ENCODE data around the gene CCDC15. TPM values are rescaled to one million over a fixed set of nuclear protein-coding genes. Genes with fewer than 3 reads are reported as not detected.
"Not testable (repeated sequence)": the region's sequence is repeated elsewhere in the genome, so short reads cannot be mapped to it uniquely, and the experiment has no call there.

CCDC15 gene
- total RNA-seq, 1 donor from 2014 or later: 3.3 TPM

DNA sequence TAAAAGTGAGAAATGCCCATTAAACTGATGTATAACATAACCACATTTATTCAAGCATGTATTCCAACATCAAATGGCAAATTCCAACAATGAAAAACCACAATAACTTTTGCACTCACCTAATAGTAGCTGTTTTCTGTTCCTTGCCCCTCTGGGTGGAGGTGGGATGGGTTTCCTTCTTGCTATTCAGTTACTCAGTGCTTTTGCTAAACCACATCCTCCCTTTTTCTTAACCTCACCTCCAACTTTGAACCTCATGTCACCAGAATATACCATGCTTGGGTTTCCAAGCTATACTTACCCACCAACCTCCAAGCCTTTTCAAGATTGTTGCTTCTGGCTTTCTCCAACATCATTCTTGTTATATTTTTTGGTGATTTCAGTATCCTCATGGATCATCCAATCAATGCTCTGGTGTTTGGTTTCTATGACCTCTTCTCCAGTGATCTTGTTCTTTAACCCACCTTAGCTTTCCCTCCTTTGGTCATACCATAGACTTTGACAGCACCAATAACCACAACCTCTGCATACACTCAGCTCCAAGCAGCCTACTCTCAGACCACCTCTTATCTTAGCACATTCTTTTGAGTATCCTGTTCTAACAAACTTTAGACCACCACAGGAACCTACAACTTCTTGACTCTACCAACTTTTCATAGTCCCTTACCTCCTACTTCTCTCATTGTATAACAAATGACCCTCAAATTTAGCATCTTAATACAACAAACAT lies 3.2 kb upstream of the CCDC15 start:
- H3K4me3 ChIP-seq (ENCODE audit: low read depth, low read length): no peak overlapping the region
- no peak for DNase-seq (ENCODE audit: low read depth)
- no peak for TF ChIP-seq CTCF (conservative IDR thresholded peaks at IDR 0.05; ENCODE audit: low read depth, low read length)

- no peak for TF ChIP-seq CTCF (conservative IDR thresholded peaks at IDR 0.05; ENCODE audit: low read depth, low read length)
- no peak overlapping the region for H3K4me3 ChIP-seq (ENCODE audit: low read depth, low read length)
- no peak for DNase-seq (ENCODE audit: low read depth)
Measured at GRCh38 chr11:124951341-124951740, 2.7 kb upstream of the CCDC15 start.

DNA sequence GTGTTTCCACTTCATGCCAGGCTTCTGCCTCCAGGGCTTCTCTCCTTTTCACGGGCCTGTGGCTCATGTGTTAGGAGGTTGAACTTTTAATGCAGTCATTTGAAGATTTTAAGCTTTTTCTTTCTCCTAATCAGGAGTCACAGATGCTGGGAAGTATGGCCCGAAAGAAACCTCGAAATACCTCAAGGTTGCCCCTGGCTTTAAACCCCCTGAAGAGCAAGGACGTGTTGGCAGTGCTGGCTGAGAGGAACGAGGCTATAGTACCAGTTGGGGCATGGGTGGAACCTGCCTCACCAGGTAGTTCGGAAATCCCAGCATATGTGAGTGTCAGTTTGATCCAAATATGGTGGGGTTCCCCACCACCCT lies 571 bp downstream of the CCDC15 start:
- TF ChIP-seq CTCF (conservative IDR thresholded peaks at IDR 0.05; ENCODE audit: low read depth, low read length): no peak
- no peak for DNase-seq (ENCODE audit: low read depth)
- peak overlapping the region; percentile 77 for H3K4me3 ChIP-seq (ENCODE audit: low read depth, low read length)

DNA sequence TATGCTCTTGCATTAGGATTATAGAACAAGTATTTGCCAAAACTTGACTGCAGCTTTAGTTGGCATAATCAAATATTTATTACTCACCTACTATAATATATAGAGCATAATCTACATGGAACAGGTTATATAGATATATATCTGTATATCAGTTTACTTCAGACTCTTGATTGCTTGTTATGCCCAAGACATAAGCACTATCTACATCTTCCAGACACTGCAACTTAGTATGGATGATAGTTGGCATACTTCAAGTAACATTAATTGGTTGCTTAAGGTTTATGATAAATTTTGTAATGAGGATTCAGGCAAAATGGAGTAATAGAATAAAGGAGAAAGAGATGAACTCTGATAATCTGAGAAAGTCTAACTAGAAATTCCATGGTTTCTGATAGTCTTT lies 1.0 kb downstream of the CCDC15 start:
- TF ChIP-seq CTCF (conservative IDR thresholded peaks at IDR 0.05; ENCODE audit: low read depth, low read length): no peak
- DNase-seq (ENCODE audit: low read depth): no peak
- no peak overlapping the region for H3K4me3 ChIP-seq (ENCODE audit: low read depth, low read length)

- no peak overlapping the region for H3K4me3 ChIP-seq (ENCODE audit: low read depth, low read length)
- DNase-seq (ENCODE audit: low read depth): peak; percentile 42
- TF ChIP-seq CTCF (conservative IDR thresholded peaks at IDR 0.05; ENCODE audit: low read depth, low read length): peak; percentile 80
Measured at GRCh38 chr11:124961972-124962609, 8.1 kb downstream of the CCDC15 start.

DNA sequence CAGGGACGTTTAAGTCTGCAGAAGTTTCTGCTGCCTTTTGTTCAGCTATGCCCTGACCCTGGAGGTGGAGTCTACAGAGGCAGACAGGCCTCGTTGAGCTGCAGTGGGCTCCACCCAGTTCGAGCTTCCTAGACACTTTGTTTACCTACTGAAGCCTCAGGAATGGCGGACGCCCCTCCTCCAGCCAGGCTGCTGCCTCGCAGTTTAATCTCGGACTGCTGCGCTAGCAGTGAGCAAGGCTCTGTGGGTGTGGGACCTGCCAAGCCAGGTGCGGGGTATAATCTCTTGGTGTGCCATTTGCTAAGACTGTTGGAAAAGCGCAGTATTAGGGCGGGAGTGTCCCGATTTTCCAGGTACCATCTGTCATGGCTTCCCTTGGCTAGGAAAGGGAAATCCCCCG lies 14.2 kb downstream of the CCDC15 start:
- H3K4me3 ChIP-seq (ENCODE audit: low read depth, low read length); DNase-seq (ENCODE audit: low read depth): not testable (repeated sequence)

- no peak for DNase-seq (ENCODE audit: low read depth)
- peak; percentile 39 for TF ChIP-seq CTCF (conservative IDR thresholded peaks at IDR 0.05; ENCODE audit: low read depth, low read length)
- no peak overlapping the region for H3K4me3 ChIP-seq (ENCODE audit: low read depth, low read length)
Measured at GRCh38 chr11:124970925-124971324, 16.9 kb downstream of the CCDC15 start.

All from epithelial cell of proximal tubule (primary cell).